G401.6 (cell line): Measurements from ENCODE around the gene DSC1.

Source experiments
- FAIRE-seq: peaks from 2 replicates; lab custom pipeline; 2012; peaks lifted over from hg19 to GRCh38; lab: Jason Lieb, UNC

The DSC1 gene

GRCh38 chr18:31102941-31103340 is 59.7 kb downstream of the DSC1 start:
- no peak for FAIRE-seq

DNA sequence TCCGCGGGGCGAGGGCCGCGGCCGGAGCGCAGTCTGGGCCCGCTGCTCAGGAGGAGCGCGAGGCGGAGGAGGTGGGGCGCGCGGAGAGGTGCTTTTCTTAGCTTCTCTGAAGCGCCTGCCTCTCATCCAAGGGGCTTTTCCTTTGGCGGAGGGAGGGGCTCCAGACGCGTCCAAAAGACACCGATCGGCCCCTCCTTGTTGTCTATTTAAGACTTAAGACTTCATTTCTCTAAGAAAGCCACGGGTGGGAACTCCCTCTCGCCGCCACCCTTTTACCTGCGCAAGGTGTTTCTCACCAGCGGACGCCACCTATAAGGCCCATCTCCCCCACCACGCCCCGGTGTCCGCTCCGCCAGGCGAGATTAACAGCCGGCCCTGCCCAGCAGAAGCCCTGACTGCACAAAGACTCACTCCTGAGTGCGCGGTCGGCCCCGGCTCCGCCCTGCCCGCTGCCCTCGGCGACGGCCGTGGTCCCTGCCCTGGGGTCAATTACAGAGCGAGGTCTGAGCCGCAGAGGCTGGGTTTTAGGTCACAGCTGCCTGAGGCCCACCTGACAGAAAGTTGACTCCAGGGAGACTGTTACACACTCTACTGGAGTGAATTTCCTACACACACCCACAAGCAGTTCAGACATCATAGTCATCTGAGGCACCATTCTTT is 60.5 kb downstream of the DSC1 start, which contains the start of gene DSC2:
TSS of gene DSC2 (minus strand) at position 397 of the 660 bp plus-strand sequence. CDS start 450 bp downstream, outside the sequence.
- FAIRE-seq: no peak

- no peak for FAIRE-seq
Measured at GRCh38 chr18:31101183-31102024, 61.3 kb downstream of the DSC1 start.

GRCh38 chr18:31100436-31101182 is 62.0 kb downstream of the DSC1 start:
- no peak for FAIRE-seq

GRCh38 chr18:31099450-31100230 is 63.0 kb downstream of the DSC1 start:
- FAIRE-seq: no peak

- FAIRE-seq: no peak
Measured at GRCh38 chr18:31098878-31099277, 63.8 kb downstream of the DSC1 start.

DNA sequence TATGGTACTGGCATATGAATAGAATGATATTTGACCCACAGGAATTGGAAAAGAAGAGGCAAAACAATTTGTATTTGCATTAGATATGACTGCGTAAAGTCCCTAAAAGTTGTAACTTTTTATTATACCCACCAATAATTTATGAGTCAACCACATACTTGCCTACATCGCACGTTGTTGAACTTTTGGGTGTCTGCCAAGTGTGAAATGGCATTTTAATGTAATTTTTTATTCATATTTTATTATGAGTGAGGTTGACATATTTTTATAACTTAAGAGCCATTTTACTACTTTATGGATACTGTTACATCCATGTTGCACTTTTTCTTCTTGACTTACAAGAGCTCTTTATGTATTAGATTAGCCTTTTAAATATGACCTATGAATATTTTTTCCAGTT is 65.0 kb downstream of the DSC1 start:
- no peak for FAIRE-seq

DNA sequence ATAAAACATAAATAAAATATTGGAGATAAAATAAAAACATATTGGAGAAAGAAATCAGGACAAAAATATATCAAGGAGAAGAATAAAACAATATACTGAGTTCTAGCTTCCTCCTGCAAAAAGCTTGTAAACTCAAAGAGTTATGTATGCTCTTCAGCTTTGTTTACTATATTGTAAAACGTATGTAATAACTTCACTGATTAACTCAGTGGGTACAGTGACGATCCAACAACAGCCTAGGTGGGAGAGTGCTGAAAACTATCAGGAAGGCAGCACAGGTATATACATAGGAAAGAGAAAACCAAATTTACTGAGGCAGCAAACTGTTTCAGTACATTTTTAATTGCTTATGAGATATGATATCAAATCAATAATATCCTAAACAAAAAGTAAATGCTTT is 68.8 kb downstream of the DSC1 start:
- FAIRE-seq: no peak

GRCh38 chr18:31093294-31093693 is 69.4 kb downstream of the DSC1 start:
- FAIRE-seq: no peak

DNA sequence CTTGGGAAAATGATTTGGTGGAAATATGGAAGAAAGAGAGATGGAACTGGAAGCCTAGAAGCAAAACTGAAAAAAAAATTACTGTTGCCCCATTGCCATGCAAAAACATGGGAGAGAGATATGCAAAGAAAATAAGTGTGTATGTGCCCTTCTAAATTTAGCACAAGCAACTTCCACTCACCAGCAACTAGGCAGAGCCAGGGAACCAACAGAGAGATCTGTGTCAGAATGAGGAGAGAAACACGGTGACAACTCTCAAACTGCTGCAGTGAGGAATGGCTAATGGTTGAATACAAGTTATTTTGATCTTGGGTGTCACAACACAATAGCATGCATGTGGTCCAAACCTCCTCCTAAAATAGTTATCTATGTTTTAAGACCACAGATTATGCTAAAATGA is 71.3 kb downstream of the DSC1 start:
- no peak for FAIRE-seq

- FAIRE-seq: no peak
Measured at GRCh38 chr18:31088532-31088931, 74.1 kb downstream of the DSC1 start.

GRCh38 chr18:31079973-31080372 is 82.7 kb downstream of the DSC1 start:
- FAIRE-seq: no peak
